NCI-H2171 treated with DMSO at 0.1 percent for 48 hours (cell line): ENCODE measurements around the gene TESK1.

Experiments
- DNase-seq: peaks from one replicate; lab custom pipeline; 2025; lab: John Stamatoyannopoulos, UW

The TESK1 gene, protein sequence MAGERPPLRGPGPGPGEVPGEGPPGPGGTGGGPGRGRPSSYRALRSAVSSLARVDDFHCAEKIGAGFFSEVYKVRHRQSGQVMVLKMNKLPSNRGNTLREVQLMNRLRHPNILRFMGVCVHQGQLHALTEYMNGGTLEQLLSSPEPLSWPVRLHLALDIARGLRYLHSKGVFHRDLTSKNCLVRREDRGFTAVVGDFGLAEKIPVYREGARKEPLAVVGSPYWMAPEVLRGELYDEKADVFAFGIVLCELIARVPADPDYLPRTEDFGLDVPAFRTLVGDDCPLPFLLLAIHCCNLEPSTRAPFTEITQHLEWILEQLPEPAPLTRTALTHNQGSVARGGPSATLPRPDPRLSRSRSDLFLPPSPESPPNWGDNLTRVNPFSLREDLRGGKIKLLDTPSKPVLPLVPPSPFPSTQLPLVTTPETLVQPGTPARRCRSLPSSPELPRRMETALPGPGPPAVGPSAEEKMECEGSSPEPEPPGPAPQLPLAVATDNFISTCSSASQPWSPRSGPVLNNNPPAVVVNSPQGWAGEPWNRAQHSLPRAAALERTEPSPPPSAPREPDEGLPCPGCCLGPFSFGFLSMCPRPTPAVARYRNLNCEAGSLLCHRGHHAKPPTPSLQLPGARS

GRCh38 chr9:35604578-35605350 is at the start of gene TESK1:
TESK1 (plus strand) TSS chr9:35605262; CDS start chr9:35605620, 358 bp downstream.
- DNase-seq: peak; percentile 23

DNA sequence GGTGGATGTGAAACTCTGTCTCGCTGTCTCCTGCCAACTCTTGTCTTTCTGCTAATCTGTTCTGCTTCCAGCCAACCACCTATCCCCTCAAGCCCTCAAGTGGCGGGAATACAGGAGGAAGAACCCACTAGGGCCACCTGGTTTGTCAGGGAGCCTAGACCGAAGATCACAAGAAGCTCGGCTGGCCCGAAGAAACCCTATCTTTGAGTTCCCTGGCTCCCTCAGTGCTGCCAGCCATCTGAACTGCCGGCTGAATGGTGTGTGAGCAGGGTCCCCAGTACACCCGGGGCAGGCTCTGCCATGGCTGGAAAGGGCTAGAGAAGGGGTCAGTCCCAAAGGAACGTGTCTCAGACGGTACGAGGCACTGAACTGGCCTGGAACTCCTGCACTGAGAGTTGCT is 49.2 kb upstream of the TESK1 start:
- no peak for DNase-seq

GRCh38 chr9:35556776-35557175 is 48.3 kb upstream of the TESK1 start:
- DNase-seq: no peak

- no peak for DNase-seq
These were observed 47.7 kb upstream of the TESK1 start for GRCh38 chr9:35557320-35557719.

DNA sequence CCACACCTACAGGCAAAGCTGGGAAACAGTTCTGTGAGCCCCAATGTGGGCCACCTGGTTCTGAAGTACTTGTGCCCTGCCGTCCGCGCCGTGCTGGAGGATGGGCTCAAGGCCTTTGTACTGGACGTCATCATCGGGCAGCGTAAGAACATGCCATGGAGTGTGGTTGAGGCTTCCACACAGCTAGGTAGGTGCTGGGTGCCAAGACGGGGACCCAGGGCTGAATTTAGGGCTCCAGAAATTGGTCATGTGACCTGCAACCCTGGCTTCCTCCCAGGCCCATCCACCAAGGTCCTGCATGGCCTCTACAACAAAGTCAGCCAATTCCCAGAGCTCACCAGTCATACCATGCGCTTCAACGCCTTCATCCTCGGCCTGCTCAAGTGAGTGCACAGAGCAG is 46.9 kb upstream of the TESK1 start:
- DNase-seq: no peak

DNA sequence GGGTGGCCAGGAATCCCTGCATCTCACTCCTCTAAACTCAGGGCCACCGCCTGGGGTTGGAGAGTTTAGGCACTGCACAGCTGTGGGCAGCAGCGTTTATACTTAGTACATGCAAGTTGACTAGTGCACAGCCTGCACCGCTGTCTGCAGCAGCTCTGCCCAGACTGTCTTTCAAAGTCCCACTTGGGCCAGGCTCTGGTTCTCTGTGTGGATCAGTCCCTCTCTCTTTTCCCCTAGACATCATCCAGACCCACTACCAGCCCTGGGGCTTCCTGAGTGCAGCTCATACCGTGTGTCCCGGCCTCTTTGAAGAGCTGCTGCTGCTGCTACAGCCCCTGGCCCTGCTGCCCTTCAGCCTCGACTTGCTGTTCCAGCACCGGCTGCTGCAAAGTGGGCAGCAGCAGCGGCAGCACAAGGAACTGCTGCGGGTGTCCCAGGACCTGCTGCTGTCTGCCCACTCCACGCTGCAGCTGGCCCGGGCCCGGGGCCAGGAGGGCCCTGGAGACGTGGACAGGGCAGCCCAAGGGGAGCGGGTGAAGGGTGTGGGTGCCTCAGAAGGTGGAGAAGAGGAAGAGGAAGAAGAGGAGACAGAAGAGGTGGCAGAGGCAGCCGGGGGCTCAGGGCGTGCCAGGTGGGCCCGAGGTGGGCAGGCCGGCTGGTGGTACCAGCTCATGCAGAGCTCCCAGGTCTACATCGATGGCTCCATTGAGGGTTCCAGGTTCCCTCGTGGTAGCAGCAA is 45.1 kb upstream of the TESK1 start:
- no peak for DNase-seq

DNA sequence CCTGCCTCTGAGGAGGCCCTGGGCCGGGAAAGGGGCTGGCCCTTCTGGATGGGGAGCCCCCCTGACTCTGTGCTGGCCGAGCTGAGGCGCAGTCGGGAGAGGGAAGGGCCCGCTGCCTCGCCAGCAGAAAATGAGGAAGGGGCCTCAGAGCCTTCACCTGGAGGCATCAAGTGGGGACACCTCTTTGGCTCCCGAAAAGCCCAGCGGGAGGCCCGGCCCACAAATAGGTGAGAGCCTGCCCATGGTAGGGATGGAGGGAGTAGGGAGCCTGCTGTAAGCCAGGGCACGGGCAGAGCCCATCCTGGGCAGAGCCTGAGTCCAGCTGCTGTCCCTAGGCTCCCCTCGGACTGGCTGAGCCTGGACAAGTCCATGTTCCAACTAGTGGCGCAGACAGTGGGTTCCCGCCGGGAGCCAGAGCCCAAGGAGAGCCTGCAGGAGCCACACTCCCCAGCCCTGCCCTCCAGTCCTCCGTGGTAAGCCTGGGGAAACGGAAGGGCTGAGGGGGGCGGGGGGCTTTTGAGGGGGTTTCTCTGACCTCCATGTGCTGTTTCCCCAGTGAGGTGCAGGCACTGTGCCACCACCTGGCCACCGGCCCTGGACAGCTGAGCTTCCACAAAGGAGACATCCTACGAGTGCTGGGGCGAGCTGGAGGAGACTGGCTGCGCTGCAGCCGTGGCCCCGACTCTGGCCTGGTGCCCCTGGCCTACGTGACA is 44.3 kb upstream of the TESK1 start:
- no peak for DNase-seq

GRCh38 chr9:35561468-35562261 is 43.4 kb upstream of the TESK1 start:
- DNase-seq: no peak

DNA sequence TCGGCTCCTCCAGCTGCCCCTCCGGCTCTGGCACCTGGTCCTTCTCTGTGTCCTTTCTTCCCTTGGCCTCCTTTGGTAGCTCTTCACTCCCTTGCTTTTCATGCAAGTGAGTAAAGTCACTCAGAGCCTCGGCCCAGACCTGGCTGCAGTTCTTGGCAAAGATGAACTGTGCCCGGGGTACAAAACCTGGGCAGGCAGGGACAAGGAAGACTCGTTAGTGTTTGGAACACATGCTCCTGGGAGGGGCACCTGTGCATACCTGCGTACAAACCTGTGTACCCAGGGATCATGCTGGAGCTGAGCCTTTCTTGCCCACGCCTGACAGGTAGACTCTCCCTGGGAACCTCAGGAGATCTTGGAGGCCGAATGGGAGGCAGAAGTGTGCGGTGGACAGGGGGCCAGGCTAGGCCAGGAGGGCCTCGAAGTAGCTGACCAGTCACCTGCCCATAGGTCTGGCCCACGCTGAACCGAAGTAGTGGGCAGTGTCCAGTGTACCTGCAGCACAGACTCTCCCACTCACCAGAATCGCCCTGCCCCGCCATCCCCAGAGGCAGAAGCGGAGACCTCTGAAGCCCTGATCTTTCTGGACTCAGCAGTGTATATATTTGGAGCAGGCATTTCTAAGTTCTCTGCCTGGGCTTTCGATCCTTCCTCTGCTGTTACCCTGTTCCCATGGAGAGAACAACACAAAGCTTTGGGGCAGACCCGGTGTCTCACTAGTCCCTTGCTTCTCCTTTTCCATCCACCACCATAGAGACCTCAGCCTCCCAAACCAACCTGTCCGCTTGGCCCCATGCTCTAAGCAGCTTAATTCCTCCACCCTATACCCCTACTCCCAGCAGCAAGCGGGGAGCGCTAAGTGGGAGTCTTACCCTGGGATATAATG is 41.9 kb upstream of the TESK1 start:
- no peak for DNase-seq

DNA sequence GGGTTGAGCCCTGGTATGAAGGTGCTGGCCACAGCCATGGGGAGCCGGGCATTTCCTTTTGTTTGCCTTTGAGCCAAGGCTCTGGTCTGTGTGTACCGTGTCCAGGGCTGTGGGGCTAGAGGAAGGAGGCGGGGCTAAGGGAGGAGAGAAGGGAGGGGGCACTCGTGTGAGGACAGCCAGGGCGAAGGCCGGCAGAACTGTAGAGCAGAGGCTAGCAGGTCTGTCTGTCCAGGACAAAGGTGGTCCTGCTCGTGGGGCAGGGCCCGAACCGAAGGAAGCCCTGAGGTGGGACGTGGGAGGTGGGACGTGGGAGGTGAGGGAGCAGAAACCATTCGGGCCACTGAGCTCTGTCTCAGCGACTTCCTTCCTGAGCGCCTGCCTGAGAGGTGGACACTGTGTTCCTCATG is 41.3 kb upstream of the TESK1 start:
- DNase-seq: no peak

- no peak for DNase-seq
These were observed 40.4 kb upstream of the TESK1 start for GRCh38 chr9:35564658-35565061.

GRCh38 chr9:35566417-35566816 is 38.6 kb upstream of the TESK1 start:
- DNase-seq: no peak

- DNase-seq: no peak
These were observed 36.9 kb upstream of the TESK1 start for GRCh38 chr9:35568196-35568595.

- no peak for DNase-seq
These were observed 35.9 kb upstream of the TESK1 start for GRCh38 chr9:35569206-35569605.

GRCh38 chr9:35570709-35571504 is 34.2 kb upstream of the TESK1 start:
- no peak for DNase-seq

DNA sequence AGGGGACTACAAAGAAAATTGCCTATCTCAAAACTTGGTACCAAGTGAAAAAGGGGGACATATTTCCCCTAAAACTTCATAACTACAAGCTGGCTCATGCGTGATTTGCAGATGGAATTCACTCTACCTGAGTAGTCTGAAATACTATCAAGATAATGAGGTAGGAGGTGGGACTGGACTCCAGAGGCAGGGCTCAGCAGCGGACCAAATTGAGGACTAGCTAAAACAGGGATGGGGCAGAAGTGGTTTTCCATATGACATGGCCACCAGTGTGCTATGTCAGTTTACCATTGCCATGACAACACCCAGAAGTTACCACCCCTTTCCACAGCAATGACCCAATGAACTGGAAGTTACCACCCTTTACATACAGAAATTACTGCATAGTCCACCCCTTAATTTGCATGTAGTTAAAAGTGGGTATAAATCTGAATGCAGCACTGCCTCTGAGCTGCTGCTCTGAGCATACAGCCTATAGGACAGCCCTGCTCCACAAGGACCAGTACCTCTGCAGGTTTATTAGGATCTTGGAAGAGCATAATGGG is 30.4 kb upstream of the TESK1 start:
- no peak for DNase-seq

GRCh38 chr9:35575478-35575877 is 29.6 kb upstream of the TESK1 start:
- DNase-seq: no peak

DNA sequence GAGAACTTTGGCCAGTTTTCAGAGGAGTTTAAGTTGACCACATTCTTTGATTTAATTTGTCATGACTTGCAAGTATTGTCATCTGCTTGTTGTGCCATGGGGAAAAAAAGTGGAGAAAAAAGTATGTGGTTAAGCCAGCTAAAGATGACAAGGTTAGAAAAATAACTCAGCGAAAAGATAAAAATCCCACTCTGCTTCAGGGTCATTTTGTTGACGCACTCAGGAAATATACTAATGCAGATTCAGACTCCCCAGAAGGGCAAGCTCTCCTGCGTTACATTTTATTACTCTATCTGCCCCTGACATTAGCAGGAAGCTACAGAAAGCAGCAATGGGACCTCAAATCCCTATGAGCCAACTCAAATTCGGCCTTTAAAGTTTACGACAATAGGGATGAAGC is 27.6 kb upstream of the TESK1 start:
- DNase-seq: no peak

GRCh38 chr9:35579130-35579529 is 25.9 kb upstream of the TESK1 start:
- no peak for DNase-seq
